Mesendoderm (in vitro differentiated cells): ENCODE measurements around the gene DDX60.
"Not testable (repeated sequence)": the region's sequence is repeated elsewhere in the genome, so short reads cannot be mapped to it uniquely, and the experiment has no call there.

Experiments
- DNase-seq: peaks from one replicate; pipeline ENCODE4 v3.0.0; 2013
- H2AK5ac ChIP-seq: 2 replicates; pipeline ENCODE4 v1.6.1; 2013; ENCODE audit warnings: low read length, inconsistent platforms
- H2BK120ac ChIP-seq: 2 replicates; pipeline ENCODE4 v1.6.1; 2013; ENCODE audit warnings: low read depth, mild to moderate bottlenecking, low read length, moderate library complexity, mixed read lengths
- H2BK15ac ChIP-seq: replicated peaks from 2 replicates; pipeline ENCODE4 v1.6.1; 2013; ENCODE audit warnings: low read depth, mild to moderate bottlenecking, moderate library complexity
- H2BK5ac ChIP-seq: 2 replicates; pipeline ENCODE4 v1.6.1; 2013; ENCODE audit warnings: low read length, inconsistent platforms
- H3K18ac ChIP-seq: 2 replicates; pipeline ENCODE4 v1.6.1; 2013; ENCODE audit warnings: mild to moderate bottlenecking, low read length, mixed read lengths
- H3K23ac ChIP-seq: one replicate; pipeline ENCODE4 v1.6.1; 2013; ENCODE audit warnings: low read length
- H3K27ac ChIP-seq: 2 replicates; pipeline ENCODE4 v1.5.1; 2013; ENCODE audit warnings: low read depth, mild to moderate bottlenecking, inconsistent platforms, low read length, moderate library complexity
- H3K27me3 ChIP-seq: 2 replicates; pipeline ENCODE4 v1.6.1; 2013; ENCODE audit warnings: low read length, control low read depth, mild to moderate bottlenecking, inconsistent platforms; ENCODE audit not compliant: insufficient read depth, poor library complexity
- H3K36me3 ChIP-seq: 2 replicates; pipeline ENCODE4 v1.6.1; 2013; ENCODE audit warnings: low read length, inconsistent platforms; ENCODE audit not compliant: control insufficient read depth, insufficient read depth
- H3K4ac ChIP-seq: one replicate; pipeline ENCODE4 v1.6.1; 2013; ENCODE audit warnings: low read depth, mild to moderate bottlenecking, low read length, moderate library complexity
- H3K4me1 ChIP-seq: 2 replicates; pipeline ENCODE4 v1.6.1; 2013; ENCODE audit warnings: low read depth, low read length, inconsistent platforms; ENCODE audit not compliant: control insufficient read depth
- H3K4me2 ChIP-seq: 2 replicates; pipeline ENCODE4 v1.6.1; 2013; ENCODE audit warnings: low read length
- H3K4me3 ChIP-seq: 2 replicates; pipeline ENCODE4 v1.5.1; 2013; ENCODE audit warnings: mild to moderate bottlenecking, low read length
- H3K56ac ChIP-seq: one replicate; pipeline ENCODE4 v1.6.1; 2013; ENCODE audit warnings: low read length
- H3K79me1 ChIP-seq: 2 replicates; pipeline ENCODE4 v1.6.1; 2013; ENCODE audit warnings: low read length, inconsistent platforms
- H3K79me2 ChIP-seq: 2 replicates; pipeline ENCODE4 v1.6.1; 2013; ENCODE audit warnings: mild to moderate bottlenecking, low read length; ENCODE audit not compliant: control insufficient read depth, insufficient read depth
- H3K9ac ChIP-seq: 2 replicates; pipeline ENCODE4 v1.6.1; 2013; ENCODE audit warnings: low read length, inconsistent platforms
- H4K5ac ChIP-seq: one replicate; pipeline ENCODE4 v1.6.1; 2013; ENCODE audit warnings: low read length
- H4K8ac ChIP-seq: one replicate; pipeline ENCODE4 v1.6.1; 2013; ENCODE audit warnings: low read depth, mild to moderate bottlenecking, control low read depth, low read length, moderate library complexity
- WGBS: extraction: QIAGEN DNeasy Blood & Tissue Kit; methylation state at CpG from one replicate; pipeline ENCODE4 v1.1.7; 2013; ENCODE audit warnings: low lambda C conversion rate, missing lambda C conversion rate; ENCODE audit not compliant: insufficient coverage; ENCODE audit errors: extremely low coverage; 5-methylcytosine and 5-hydroxymethylcytosine counted together

The DDX60 gene

DNA sequence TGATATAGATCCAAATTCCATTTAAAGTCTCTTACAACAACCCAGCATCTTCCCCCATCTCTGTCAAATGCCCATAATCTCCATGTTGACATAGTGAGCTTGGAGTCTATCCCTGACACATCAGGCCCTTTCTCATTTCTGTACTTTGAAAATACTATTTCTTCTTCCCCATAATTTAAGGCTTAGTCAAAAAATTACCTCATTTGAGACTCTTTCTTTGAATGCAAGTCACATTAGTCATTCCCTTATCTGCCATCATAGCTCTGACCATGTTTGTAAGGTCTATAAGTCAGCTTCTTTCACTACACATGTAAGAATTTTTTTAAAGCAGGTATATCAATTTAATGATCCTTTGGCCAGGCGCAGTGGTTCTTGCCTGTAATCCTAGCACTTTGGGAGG, 99.9 kb downstream of the DDX60 start:
- no peak overlapping the region for H3K27ac ChIP-seq
- H3K27me3 ChIP-seq: no peaks in the 10 kb centered on the region
- no CpG with 5 or more reads among the region's 1 CpG for WGBS
- H4K5ac ChIP-seq: no peak overlapping the region
- no peak overlapping the region for H3K4ac ChIP-seq
- no peaks in the 10 kb centered on the region for H3K79me1 ChIP-seq
- no peak overlapping the region for H2BK120ac ChIP-seq
- H2BK15ac ChIP-seq: no peak overlapping the region
- H3K4me1 ChIP-seq: no peaks in the 10 kb centered on the region
- H3K4me3 ChIP-seq: no peak overlapping the region
- H3K18ac ChIP-seq: no peak overlapping the region
- DNase-seq: no peak
- no peaks in the 10 kb centered on the region for H3K36me3 ChIP-seq
- no peak overlapping the region for H4K8ac ChIP-seq
- no peaks in the 10 kb centered on the region for H3K79me2 ChIP-seq
- H3K56ac ChIP-seq: no peak overlapping the region
- no peak overlapping the region for H3K9ac ChIP-seq
- H3K4me2 ChIP-seq: no peak overlapping the region
- H2BK5ac ChIP-seq: no peak overlapping the region
- no peak overlapping the region for H3K23ac ChIP-seq
- H2AK5ac ChIP-seq: no peak overlapping the region

DNA sequence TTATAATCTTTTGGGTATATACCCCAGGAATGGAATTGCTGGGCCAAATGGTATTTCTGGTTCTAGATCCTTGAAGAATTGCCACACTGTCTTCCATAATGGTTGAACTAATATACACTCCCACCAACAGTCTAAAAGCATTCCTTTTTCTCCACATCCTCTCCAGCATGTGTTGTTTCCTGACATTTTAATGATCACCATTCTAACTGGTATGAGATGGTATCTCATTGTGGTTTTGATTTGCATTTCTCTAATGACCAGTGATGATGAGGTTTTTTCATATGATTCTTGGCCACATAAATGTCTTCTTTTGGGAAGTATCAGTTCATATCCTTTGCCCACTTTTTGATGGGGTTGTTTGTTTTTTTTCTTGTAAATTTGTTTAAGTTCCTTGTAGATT, 105.0 kb downstream of the DDX60 start:
- H3K18ac ChIP-seq, H4K5ac ChIP-seq, H2AK5ac ChIP-seq, H2BK15ac ChIP-seq, H3K4me1 ChIP-seq, H2BK5ac ChIP-seq, DNase-seq, H3K4ac ChIP-seq, H3K4me2 ChIP-seq, H3K23ac ChIP-seq, H2BK120ac ChIP-seq, H3K56ac ChIP-seq, H3K79me1 ChIP-seq, H3K36me3 ChIP-seq, H4K8ac ChIP-seq, H3K27me3 ChIP-seq, H3K9ac ChIP-seq, H3K27ac ChIP-seq, H3K4me3 ChIP-seq, H3K79me2 ChIP-seq: not testable (repeated sequence)

GRCh38 chr4:168212656-168213055, 105.9 kb downstream of the DDX60 start:
- Histone ChIP-seq H2BK5ac (no peak overlapping the region), H3K18ac (no peak overlapping the region), H2BK15ac (no peak overlapping the region), H2AK5ac (no peak overlapping the region), H3K9ac (no peak overlapping the region), H3K79me2 (no peaks in the 10 kb centered on the region), H4K5ac (no peak overlapping the region), H2BK120ac (no peak overlapping the region), H3K27ac (no peak overlapping the region), H3K79me1 (no peaks in the 10 kb centered on the region), H3K4me1 (no peaks in the 10 kb centered on the region), H3K4me2 (no peak overlapping the region), H3K4ac (no peak overlapping the region), H3K27me3 (no peaks in the 10 kb centered on the region), H3K23ac (no peak overlapping the region), H3K36me3 (no peaks in the 10 kb centered on the region), H3K56ac (no peak overlapping the region), H3K4me3 (no peak overlapping the region), H4K8ac (no peak overlapping the region)
- WGBS: no CpG with 5 or more reads among the region's 3 CpGs
- no peak for DNase-seq

DNA sequence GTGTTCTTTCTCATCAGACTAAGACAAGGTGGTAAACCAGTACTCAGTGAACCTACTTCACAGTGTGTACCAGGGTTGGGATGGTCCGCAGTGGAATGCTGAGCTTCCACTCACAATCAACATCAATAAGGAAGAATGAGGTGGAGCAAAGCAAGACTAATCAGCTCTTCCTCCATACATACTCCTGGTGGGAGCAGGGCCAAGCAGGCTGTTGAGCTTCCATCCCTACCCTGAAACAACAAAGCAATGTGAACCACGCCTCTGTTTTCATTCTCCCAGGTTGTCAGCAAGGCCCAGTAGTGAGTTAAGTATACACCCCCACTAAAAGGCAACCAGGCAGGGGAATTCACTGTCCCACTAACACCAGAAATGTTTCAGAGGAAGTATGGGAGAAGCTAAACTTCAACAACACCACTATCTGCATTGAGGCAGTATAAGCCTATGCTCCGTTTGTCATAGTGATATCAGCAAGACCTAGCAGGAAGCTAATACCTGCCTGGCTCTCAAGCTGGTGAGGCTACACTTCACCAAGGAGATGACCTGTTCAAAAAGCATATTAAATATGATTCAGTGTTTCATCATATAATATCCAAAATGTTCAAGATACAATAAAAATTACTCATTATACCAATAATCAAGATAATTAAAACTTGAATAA, 109.5 kb downstream of the DDX60 start:
- Histone ChIP-seq H3K79me2 (no peaks in the 10 kb centered on the region), H2BK15ac (no peak overlapping the region), H3K27ac (no peak overlapping the region), H3K18ac (no peak overlapping the region), H3K4me2 (no peak overlapping the region), H3K56ac (no peak overlapping the region), H2AK5ac (no peak overlapping the region), H3K4me3 (no peak overlapping the region), H3K4ac (no peak overlapping the region), H3K36me3 (no peaks in the 10 kb centered on the region), H4K5ac (no peak overlapping the region), H3K4me1 (no peaks in the 10 kb centered on the region), H3K27me3 (no peaks in the 10 kb centered on the region), H2BK5ac (no peak overlapping the region), H2BK120ac (no peak overlapping the region), H4K8ac (no peak overlapping the region), H3K79me1 (no peaks in the 10 kb centered on the region), H3K23ac (no peak overlapping the region), H3K9ac (no peak overlapping the region)
- no peak for DNase-seq
- no CpG with 5 or more reads among the region's 3 CpGs for WGBS

GRCh38 chr4:168203233-168203911, 115.2 kb downstream of the DDX60 start:
- H4K8ac ChIP-seq: no peak overlapping the region
- no CpG with 5 or more reads among the region's 4 CpGs for whole genome bisulfite sequencing
- H3K23ac ChIP-seq: no peak overlapping the region

DNA sequence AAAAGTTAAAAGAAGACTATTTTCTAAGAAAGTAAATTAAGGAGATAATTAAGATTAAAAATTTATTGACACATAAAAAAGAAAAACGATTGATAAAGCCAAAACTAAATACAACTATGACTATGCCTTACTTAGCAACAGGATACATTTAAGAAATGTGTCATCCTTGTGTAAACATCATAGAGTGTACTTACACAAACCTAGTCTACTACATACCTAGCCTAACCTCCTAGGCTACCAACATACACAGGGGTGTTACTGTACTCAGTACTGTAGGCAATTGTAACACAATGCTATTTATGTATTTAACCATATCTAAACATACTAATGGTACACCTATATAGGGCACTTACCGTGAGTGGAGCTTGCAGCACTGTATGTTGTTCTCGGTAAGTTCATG, 117.9 kb downstream of the DDX60 start:
- Histone ChIP-seq H3K18ac (no peak overlapping the region), H3K79me2 (no peaks in the 10 kb centered on the region), H3K9ac (no peak overlapping the region), H3K27ac (no peak overlapping the region), H3K4ac (no peak overlapping the region), H3K56ac (no peak overlapping the region), H2BK120ac (no peak overlapping the region), H3K4me3 (no peak overlapping the region), H2BK5ac (no peak overlapping the region), H2AK5ac (no peak overlapping the region), H3K23ac (no peak overlapping the region), H2BK15ac (no peak overlapping the region), H3K36me3 (no peaks in the 10 kb centered on the region), H4K5ac (no peak overlapping the region), H3K27me3 (no peaks in the 10 kb centered on the region), H3K79me1 (no peaks in the 10 kb centered on the region), H3K4me2 (no peak overlapping the region), H3K4me1 (no peaks in the 10 kb centered on the region), H4K8ac (no peak overlapping the region)
- no peak for DNase-seq
- WGBS: no CpG with 5 or more reads among the region's 3 CpGs

More at GRCh38 chr4:168203233-168203911, 115.2 kb downstream of the DDX60 start:
- no peaks in the 10 kb centered on the region for H3K4me1 ChIP-seq
- H3K9ac ChIP-seq: no peak overlapping the region
- H3K18ac ChIP-seq: no peak overlapping the region
- H2BK15ac ChIP-seq: no peak overlapping the region
- no peak overlapping the region for H2BK5ac ChIP-seq
- H3K56ac ChIP-seq: no peak overlapping the region
- H3K27me3 ChIP-seq: no peaks in the 10 kb centered on the region
- DNase-seq: peak; percentile 9
- no peaks in the 10 kb centered on the region for H3K79me2 ChIP-seq
- H3K4me3 ChIP-seq: peak overlapping the region; percentile 9
- H3K27ac ChIP-seq: no peak overlapping the region
- H4K5ac ChIP-seq: no peak overlapping the region
- H2BK120ac ChIP-seq: no peak overlapping the region
- no peak overlapping the region for H2AK5ac ChIP-seq
- H3K36me3 ChIP-seq: no peaks in the 10 kb centered on the region
- H3K4ac ChIP-seq: no peak overlapping the region
- no peaks in the 10 kb centered on the region for H3K79me1 ChIP-seq
- H3K4me2 ChIP-seq: no peak overlapping the region
